ENCODE results near the gene JMJD8. TPM values are rescaled to one million over a fixed set of nuclear protein-coding genes. Genes with fewer than 3 reads are reported as not detected.
A peak's percentile ranks its signal among the peaks of the same experiment; 100 is the strongest.

The JMJD8 gene
- total and polyA plus RNA-seq, 9 of the 15 experiments (the other 6 are each of a cell fraction or from before 2014, with no cell fraction given): 1.2 to 50.6 (median 29.3) TPM

DNA sequence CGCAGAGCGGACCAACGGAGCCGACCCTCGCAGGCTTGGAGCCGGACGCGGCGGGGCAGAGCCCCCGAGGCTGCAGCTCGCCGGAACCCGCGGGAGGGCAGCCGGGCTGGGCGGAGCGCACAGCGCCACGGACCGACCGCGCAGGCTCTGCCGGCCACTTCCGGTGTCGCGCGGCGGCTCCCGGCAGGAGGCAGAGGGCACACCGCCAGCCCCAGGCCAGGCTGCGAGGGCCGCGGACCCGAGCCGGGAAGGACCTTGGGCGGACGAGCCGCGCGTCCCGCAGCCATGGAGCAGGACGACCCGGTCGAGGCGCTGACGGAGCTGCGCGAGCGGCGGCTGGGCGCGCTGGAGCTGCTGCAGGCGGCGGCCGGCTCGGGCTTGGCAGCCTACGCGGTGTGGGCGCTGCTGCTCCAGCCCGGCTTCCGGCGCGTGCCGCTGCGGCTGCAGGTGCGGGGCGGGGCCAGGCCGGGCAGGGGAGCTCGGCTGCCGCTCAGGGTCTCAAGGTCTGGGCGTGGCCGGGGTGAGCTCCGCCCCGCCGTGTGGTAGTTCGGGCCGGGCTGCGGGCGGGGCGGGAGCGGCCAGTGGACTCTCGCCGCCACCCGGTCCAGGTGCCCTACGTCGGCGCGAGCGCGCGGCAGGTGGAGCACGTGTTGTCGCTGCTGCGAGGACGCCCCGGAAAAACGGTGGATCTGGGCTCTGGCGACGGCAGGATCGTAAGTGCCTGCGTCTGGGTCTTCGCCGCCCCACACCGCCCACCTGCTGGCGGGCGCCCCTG is 37.0 kb upstream of the JMJD8 start, which contains the start of gene ANTKMT (continued):
- TF ChIP-seq CBX3 (IDR thresholded peaks at IDR 0.05; ENCODE audit: borderline replicate concordance in 1 of 2, low read length in 2 of 2): peak in 1 of 2 experiments; percentile 60; a peak in 1 of 3 replicates
- no peak for TF ChIP-seq ZNF12 (CRISPR knock-in tag; IDR thresholded peaks at IDR 0.05)
- no peak for TF ChIP-seq PURB (CRISPR knock-in tag; IDR thresholded peaks at IDR 0.05; ENCODE audit: low read depth)
- TF ChIP-seq, protein P1, sequence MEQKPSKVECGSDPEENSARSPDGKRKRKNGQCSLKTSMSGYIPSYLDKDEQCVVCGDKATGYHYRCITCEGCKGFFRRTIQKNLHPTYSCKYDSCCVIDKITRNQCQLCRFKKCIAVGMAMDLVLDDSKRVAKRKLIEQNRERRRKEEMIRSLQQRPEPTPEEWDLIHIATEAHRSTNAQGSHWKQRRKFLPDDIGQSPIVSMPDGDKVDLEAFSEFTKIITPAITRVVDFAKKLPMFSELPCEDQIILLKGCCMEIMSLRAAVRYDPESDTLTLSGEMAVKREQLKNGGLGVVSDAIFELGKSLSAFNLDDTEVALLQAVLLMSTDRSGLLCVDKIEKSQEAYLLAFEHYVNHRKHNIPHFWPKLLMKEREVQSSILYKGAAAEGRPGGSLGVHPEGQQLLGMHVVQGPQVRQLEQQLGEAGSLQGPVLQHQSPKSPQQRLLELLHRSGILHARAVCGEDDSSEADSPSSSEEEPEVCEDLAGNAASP (IDR thresholded peaks at IDR 0.05): no peak
- TF ChIP-seq XRCC4 (IDR thresholded peaks at IDR 0.05; ENCODE audit: extremely low read depth, insufficient read depth, insufficient read length): no peak
- TF ChIP-seq, protein P2, sequence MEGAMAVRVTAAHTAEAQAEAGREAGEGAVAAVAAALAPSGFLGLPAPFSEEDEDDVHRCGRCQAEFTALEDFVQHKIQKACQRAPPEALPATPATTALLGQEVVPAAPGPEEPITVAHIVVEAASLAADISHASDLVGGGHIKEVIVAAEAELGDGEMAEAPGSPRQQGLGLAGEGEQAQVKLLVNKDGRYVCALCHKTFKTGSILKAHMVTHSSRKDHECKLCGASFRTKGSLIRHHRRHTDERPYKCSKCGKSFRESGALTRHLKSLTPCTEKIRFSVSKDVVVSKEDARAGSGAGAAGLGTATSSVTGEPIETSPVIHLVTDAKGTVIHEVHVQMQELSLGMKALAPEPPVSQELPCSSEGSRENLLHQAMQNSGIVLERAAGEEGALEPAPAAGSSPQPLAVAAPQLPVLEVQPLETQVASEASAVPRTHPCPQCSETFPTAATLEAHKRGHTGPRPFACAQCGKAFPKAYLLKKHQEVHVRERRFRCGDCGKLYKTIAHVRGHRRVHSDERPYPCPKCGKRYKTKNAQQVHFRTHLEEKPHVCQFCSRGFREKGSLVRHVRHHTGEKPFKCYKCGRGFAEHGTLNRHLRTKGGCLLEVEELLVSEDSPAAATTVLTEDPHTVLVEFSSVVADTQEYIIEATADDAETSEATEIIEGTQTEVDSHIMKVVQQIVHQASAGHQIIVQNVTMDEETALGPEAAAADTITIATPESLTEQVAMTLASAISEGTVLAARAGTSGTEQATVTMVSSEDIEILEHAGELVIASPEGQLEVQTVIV (CRISPR knock-in tag; IDR thresholded peaks at IDR 0.05; ENCODE audit: borderline replicate concordance): peak; percentile 87
- no peak for TF ChIP-seq ZNF197 (CRISPR knock-in tag; IDR thresholded peaks at IDR 0.05; ENCODE audit: low read depth)
- TF ChIP-seq EWSR1 (IDR thresholded peaks at IDR 0.05; ENCODE audit: borderline replicate concordance, low read depth, partially characterized antibody): no peak
- TF ChIP-seq NRF1 (conservative IDR thresholded peaks at IDR 0.05 in 1 of 2, IDR thresholded peaks at IDR 0.05 in 1 of 2): peak; percentile 78 to 84; a peak in 3 of 4 replicates
- TF ChIP-seq MTA3 (IDR thresholded peaks at IDR 0.05; ENCODE audit: borderline replicate concordance): peak; percentile 86; the same call in 1 of the 2 replicates
- TF ChIP-seq, protein P3, sequence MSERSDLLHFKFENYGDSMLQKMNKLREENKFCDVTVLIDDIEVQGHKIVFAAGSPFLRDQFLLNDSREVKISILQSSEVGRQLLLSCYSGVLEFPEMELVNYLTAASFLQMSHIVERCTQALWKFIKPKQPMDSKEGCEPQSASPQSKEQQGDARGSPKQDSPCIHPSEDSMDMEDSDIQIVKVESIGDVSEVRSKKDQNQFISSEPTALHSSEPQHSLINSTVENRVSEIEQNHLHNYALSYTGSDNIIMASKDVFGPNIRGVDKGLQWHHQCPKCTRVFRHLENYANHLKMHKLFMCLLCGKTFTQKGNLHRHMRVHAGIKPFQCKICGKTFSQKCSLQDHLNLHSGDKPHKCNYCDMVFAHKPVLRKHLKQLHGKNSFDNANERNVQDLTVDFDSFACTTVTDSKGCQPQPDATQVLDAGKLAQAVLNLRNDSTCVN (CRISPR knock-in tag; IDR thresholded peaks at IDR 0.05): no peak
- TF ChIP-seq, protein P4, sequence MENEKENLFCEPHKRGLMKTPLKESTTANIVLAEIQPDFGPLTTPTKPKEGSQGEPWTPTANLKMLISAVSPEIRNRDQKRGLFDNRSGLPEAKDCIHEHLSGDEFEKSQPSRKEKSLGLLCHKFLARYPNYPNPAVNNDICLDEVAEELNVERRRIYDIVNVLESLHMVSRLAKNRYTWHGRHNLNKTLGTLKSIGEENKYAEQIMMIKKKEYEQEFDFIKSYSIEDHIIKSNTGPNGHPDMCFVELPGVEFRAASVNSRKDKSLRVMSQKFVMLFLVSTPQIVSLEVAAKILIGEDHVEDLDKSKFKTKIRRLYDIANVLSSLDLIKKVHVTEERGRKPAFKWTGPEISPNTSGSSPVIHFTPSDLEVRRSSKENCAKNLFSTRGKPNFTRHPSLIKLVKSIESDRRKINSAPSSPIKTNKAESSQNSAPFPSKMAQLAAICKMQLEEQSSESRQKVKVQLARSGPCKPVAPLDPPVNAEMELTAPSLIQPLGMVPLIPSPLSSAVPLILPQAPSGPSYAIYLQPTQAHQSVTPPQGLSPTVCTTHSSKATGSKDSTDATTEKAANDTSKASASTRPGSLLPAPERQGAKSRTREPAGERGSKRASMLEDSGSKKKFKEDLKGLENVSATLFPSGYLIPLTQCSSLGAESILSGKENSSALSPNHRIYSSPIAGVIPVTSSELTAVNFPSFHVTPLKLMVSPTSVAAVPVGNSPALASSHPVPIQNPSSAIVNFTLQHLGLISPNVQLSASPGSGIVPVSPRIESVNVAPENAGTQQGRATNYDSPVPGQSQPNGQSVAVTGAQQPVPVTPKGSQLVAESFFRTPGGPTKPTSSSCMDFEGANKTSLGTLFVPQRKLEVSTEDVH (IDR thresholded peaks at IDR 0.05; ENCODE audit: low read depth, partially characterized antibody): peak; percentile 6
- TF ChIP-seq SIN3A (IDR thresholded peaks at IDR 0.05; ENCODE audit: borderline replicate concordance in 2 of 2, control insufficient read depth in 1 of 2, low read depth in 2 of 2, low read length in 2 of 2): peak; percentile 49 to 84; a peak in 1 of 4 replicates
- no peak for TF ChIP-seq ZZZ3 (IDR thresholded peaks at IDR 0.05)
- TF ChIP-seq SRSF3 (IDR thresholded peaks at IDR 0.05; ENCODE audit: insufficient read depth, low read length): no peak
- TF ChIP-seq MAFK (IDR thresholded peaks at IDR 0.05; ENCODE audit: low read length): no peak
- TF ChIP-seq FOXK2 (conservative IDR thresholded peaks at IDR 0.05 in 1 of 2, IDR thresholded peaks at IDR 0.05 in 1 of 2; ENCODE audit: low read depth in 2 of 2): no peak
- peak in 1 of 2 experiments; percentile 90 for TF ChIP-seq MAZ (CRISPR knock-in tag; conservative IDR thresholded peaks at IDR 0.05 in 1 of 2, IDR thresholded peaks at IDR 0.05 in 1 of 2)

All from K562 (cell line).